Neural cell (in vitro differentiated cells): Measurements from ENCODE around the gene PTPRF.

ENCODE experiments used
- EZH2 ChIP-seq: fragments of 200-600, 300-800 bp; shearing (Covaris generic), sonication (generic); IDR thresholded peaks from 2 replicates; pipeline ENCODE4 v1.6.1; 2014; ENCODE audit warnings: antibody characterized with exemption, low read length, borderline replicate concordance, mild to moderate bottlenecking; ENCODE audit not compliant: insufficient read depth, poor library complexity, severe bottlenecking
- MXI1 ChIP-seq: fragments of 450-650 bp; conservative IDR thresholded peaks from 2 replicates; pipeline ENCODE4 v1.6.1; 2014; ENCODE audit warnings: antibody characterized with exemption, mild to moderate bottlenecking; ENCODE audit not compliant: poor library complexity, severe bottlenecking
- SMC3 ChIP-seq: fragments of 450-650 bp; conservative IDR thresholded peaks from 2 replicates; pipeline ENCODE4 v1.6.1; 2014; ENCODE audit warnings: antibody characterized with exemption, mild to moderate bottlenecking, moderate library complexity; ENCODE audit not compliant: poor library complexity
- TF ChIP-seq, protein P1 (sequence below): fragments of 450-650 bp; IDR thresholded peaks from 2 replicates; pipeline ENCODE4 v1.5.1; 2014; ENCODE audit warnings: antibody characterized with exemption, mild to moderate bottlenecking, moderate library complexity; ENCODE audit not compliant: poor library complexity, severe bottlenecking

DNA sequence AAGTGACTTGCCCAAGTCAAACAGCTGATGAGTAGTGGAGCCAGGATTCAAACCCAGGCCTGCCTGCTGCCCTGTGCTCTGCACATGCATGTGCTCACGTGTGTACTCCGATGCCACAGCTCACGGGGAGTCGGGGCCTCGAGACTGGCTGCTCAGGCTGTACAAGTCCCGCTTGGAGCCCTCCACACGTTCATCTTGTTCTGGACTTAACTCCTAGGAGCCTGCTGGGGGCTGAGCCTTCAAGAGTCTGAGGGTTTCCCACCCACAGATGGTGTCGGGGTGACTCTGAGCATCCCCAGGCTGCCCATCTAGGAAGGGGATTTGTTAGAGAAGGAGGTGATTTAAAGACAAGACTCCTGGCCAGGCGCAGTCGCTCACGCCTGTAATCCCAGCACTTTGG lies 83.5 kb downstream of the PTPRF start:
- TF ChIP-seq SMC3 = no peak
- TF ChIP-seq, protein P1, sequence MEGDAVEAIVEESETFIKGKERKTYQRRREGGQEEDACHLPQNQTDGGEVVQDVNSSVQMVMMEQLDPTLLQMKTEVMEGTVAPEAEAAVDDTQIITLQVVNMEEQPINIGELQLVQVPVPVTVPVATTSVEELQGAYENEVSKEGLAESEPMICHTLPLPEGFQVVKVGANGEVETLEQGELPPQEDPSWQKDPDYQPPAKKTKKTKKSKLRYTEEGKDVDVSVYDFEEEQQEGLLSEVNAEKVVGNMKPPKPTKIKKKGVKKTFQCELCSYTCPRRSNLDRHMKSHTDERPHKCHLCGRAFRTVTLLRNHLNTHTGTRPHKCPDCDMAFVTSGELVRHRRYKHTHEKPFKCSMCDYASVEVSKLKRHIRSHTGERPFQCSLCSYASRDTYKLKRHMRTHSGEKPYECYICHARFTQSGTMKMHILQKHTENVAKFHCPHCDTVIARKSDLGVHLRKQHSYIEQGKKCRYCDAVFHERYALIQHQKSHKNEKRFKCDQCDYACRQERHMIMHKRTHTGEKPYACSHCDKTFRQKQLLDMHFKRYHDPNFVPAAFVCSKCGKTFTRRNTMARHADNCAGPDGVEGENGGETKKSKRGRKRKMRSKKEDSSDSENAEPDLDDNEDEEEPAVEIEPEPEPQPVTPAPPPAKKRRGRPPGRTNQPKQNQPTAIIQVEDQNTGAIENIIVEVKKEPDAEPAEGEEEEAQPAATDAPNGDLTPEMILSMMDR = no peak
- TF ChIP-seq MXI1 = no peak
- TF ChIP-seq EZH2 = no peak
